HG03135 (cell line): ENCODE data around the gene CLEC7A.

Source experiments
- ATAC-seq: cut with Tn5 transposase; IDR thresholded peaks from one replicate; pipeline ENCODE4 v1.9.1; 2021; ENCODE audit warnings: mild to moderate bottlenecking, moderate library complexity; ENCODE audit not compliant: unreplicated experiment

Gene CLEC7A

GRCh38 chr12:10142976-10143589, 13.1 kb upstream of the CLEC7A start:
- ATAC-seq, result no peak

- ATAC-seq, result no peak
Observed at GRCh38 chr12:10140001-10140400, 10.0 kb upstream of the CLEC7A start.

- ATAC-seq, result no peak
Observed at GRCh38 chr12:10136637-10137205, 6.7 kb upstream of the CLEC7A start.

DNA sequence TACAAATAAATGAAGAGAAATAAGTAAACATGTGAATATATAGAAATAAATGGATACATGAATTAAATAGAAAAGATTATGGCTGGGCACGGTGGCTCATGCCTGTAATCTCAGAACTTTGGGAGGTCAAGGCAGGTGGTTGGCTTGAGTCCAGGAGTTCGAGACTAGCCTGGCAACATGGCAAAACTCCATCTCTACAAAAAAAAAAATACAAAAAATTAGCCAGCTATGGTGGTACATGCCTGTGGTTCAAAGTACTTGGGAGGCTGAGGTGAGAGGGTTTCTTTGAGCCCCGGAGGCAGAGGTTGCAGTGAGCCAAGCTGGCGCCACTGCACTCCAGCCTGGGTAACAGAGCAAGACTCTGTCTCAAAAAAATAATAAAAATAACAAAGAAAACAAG, 5.1 kb upstream of the CLEC7A start:
- ATAC-seq, result no peak

GRCh38 chr12:10132850-10133370, 2.9 kb upstream of the CLEC7A start:
- ATAC-seq, result no peak

GRCh38 chr12:10131111-10131690, 1.2 kb upstream of the CLEC7A start:
- no peak for ATAC-seq

DNA sequence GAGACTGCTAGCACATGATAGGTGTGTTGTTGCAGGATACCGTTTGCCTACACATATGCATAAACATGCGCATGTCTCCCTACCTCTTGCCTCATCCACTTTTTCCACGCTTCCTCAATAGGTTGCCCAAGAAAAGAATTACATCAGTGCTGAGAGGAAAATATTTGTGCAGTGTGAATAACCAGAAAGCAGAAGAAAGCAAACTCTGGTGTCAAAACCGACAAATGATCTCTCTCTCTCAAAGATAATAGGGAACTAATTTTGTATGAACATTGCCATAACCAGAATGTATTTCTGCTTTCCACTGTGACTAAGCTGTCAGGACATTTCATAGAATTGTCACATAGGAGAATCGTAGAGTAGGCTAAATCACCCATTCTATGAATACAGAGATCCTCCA, 1.3 kb downstream of the CLEC7A start:
- ATAC-seq, result no peak

DNA sequence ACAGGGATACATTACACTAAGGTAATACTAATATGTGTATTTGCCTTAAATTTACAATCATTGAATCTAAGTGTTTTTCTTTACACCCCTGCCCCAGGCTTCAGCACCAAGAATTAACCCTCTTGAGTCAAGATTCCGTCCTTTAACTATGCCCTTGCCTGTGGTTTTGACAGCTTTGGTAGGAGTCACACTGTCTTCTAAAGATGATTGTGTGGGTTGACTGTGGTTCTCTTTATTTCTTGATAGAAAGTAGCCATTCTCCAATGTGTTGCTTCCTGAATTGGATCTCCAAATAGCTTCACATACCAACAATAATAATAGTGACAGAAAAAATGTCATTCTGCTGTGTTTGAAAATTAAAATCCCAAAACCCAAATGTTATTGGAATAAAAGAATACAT, 3.6 kb downstream of the CLEC7A start:
- ATAC-seq, result no peak

DNA sequence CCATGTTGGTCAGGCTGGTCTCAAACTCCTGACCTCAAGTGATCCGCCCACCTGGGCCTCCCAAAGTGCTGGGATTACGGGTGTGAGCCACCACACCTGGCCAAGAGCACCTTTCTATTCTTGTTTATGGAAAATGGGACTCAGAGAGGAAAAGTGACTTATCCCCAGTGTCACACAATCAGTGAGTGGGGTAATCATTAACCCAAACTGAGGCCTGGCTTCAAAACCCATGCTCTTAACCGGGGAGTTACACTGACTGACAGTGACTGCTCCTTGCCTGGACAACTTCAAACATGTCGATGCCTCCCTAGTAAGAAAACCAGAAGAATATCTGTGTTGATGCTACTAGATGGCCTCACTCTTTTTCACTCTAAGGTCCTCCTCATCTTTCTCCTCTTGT, 7.3 kb downstream of the CLEC7A start:
- no peak for ATAC-seq

- ATAC-seq, result no peak
Observed at GRCh38 chr12:10121278-10121677, 8.7 kb downstream of the CLEC7A start.

- no peak for ATAC-seq
Observed at GRCh38 chr12:10119066-10119465, 10.9 kb downstream of the CLEC7A start.

DNA sequence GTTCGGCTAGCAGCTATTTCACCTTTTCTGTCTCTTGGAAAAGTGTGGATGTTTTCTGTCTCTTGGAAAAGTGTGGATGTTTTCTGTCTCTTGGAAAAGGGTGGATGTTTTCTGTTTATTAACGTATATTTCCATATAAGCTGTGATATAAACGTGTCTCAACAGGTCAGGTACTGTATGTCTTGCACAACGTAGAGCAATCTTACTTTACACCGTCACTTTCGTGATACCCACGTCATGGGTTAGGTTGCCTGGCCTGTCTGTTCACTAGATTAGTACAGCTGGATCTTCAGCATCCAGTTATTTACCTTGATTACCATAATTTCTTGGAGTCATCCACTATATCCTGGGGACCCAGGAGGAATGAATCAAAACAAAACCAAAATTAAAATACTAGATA, 14.1 kb downstream of the CLEC7A start:
- ATAC-seq, result no peak

DNA sequence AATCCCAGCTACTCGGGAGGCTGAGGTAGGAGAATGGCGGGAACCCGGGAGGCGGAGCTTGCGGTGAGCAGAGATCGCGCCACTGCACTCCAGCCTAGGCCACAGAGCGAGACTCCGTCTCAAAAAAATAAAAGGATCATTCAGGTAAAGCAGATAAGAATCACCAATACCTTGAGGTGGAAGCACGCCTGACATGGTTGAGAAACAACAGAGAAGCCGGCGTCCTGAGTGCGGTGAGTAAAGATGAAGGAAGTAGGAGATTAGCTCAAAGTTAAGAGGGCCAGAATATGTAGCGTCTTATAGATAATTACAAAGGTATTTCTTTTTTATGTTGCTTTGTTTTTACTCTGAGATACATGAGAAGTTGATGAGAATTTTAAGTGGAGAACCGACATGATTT, 14.7 kb downstream of the CLEC7A start:
- ATAC-seq, result no peak

DNA sequence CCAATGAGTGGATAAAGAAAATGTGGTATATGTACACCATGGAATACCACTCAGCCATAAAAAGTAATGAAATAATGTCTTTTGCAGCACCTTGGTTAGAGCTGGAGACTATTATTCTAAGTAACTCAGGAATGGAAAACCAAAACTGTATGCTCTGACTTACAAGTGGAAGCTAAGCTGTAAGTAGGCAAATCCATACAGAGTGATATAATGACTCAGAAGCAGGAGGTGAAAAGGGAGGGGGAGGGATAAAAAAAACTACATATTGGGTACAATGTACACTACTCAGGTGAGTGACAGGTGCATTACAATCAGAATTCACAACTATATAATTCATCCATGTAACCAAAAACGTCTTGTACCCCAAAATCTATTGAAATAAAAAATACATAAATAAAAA, 16.1 kb downstream of the CLEC7A start:
- no peak for ATAC-seq

DNA sequence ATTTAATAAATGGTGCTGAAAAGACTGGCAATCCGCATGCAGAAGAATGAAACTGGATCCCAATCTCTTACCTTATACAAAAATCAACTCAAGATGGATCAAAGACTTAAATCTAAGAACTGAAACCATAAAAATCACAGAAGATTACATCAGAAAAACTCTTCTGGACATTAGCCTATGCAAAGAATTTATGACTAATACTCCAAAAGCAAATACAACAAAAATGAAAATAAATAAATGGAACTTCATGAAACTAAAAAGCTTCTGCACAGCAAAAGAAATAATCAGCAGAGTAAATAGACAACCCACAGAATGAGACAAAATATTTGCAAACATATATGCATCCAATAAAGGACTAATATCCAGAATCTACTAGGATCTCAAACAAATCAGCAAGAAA, 16.9 kb downstream of the CLEC7A start:
- no peak for ATAC-seq

GRCh38 chr12:10111451-10111850, 18.5 kb downstream of the CLEC7A start:
- ATAC-seq, result no peak

- no peak for ATAC-seq
Observed at GRCh38 chr12:10110256-10110844, 19.6 kb downstream of the CLEC7A start.

DNA sequence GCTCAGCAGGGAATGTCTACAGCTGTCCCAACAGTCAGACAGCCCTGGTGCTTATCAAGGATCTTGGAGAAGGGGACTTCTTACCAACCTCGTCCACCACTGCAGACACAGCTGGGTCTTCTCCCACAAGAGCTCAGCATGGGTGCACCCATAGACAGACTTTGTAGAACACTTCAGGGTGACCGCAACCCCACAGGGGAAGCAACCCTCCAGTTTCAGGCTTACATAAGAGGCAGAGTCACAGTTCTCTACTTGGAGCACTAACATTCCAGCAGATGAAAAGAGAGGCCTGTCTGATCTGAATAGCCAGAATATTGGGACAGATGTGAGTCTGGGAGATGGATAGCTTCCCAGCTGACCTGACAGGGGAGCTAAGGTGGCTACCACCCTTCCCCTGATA, 27.7 kb downstream of the CLEC7A start:
- ATAC-seq, result no peak

DNA sequence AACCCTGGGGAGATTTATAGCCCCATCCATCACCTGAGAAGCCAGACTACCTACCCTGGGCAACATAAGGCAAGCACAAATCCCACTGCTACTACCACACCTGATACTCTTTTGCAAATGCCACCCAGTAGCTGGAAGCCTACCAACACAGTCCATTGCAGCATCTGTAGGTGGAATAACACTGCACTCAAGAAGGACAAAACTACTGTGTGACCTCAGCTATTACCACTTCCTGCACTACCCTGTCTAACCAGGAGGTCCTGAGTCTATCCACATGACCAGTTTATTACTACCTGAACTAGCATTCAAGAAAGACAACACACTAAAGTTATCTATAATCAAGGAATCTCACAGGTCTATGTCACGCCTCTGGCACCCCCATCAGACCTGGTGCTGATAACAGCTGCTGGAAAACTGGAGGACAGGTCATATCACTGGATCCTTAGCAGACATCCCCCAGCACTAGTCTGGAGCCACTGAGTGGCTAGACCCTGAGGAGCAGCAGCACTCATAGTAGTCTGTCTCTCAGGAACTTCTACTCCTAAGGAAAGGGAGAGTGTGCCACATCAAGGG, 28.3 kb downstream of the CLEC7A start:
- no peak for ATAC-seq

DNA sequence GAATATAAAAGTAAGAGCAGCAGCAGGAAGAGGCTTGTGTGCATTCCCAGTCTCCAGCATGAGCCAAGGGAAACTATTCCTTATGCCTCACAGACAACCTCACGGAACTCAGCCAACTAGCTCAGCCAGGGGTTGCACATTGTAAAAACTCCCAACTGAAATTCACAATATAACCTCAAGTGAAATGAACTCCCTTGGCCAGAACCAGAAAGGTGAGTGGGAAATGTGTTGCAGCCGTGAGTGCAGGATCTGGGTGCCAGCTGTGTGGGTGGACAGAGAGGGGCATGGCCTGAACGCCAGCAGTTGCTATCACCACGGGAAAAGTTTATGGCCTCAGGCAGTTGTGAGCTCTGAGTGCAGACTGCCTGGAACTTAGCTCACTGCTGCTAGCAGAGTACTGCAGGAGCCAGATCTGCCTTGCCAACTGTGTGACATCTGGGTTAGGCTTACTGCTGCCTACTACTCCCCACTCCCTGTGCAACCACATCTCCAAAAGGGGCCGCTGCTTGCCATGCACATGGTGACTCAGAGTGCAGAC, 28.9 kb downstream of the CLEC7A start:
- ATAC-seq, result no peak

GRCh38 chr12:10098791-10099190, 31.2 kb downstream of the CLEC7A start, which contains the start of gene CLEC1A:
Gene CLEC1A (minus strand): TSS chr12:10098985. CDS start chr12:10098922, 63 bp downstream.
- no peak for ATAC-seq
